NCI-H1092 (cell line): ENCODE measurements around the gene ADAM17.
"Not testable (repeated sequence)": the region's sequence is repeated elsewhere in the genome, so short reads cannot be mapped to it uniquely, and the experiment has no call there.

Experiments used
- DNase-seq: peaks from one replicate; lab custom pipeline; 2025; lab: John Stamatoyannopoulos, UW

ADAM17 gene

DNA sequence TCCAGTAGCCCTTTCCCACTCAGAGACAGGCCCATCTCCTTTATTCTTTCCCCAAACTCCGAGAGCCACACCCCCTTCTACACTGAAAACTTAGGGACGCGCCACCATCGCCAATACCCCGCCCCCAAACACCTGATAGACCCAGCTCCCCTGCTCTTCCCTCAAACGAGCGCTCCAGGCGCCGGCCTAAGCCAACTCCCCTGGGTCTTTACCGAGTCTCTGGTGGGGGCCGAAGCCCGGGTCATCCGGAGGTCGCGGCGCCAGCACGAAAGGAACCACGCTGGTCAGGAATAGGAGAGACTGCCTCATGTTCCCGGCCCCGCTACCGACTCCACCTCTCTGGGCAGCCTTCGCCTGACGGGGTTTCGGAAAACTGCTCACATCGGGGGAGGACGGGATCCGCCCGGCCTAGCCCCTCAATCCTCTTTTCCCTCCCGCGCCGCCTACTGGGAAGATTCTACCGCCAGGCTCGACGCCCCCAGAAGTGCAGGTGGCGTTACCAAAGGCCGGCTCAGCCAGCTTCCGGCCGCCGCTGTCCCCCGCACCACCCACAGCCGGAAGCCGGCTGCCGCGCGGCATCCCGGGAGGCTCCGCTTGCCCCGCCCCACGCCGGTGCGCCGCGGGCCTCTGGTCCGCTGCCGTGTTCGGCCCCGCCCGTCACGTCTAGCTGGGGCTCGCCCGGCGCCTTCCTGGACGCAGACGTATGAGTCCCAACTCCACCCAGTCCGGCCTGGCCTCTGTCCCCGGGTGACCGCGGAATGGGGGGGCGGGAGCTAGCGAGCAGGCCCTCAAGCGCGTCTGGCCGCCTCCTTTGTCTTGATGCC, at the start of gene ADAM17:
ADAM17 (minus strand) TSS at position 534 of the 824 bp plus-strand sequence; CDS start at position 309, 225 bp downstream.
- DNase-seq, result peak; percentile 77

- DNase-seq, result no peak
Observed at GRCh38 chr2:9602412-9602811, 46.8 kb upstream of the ADAM17 start.

DNA sequence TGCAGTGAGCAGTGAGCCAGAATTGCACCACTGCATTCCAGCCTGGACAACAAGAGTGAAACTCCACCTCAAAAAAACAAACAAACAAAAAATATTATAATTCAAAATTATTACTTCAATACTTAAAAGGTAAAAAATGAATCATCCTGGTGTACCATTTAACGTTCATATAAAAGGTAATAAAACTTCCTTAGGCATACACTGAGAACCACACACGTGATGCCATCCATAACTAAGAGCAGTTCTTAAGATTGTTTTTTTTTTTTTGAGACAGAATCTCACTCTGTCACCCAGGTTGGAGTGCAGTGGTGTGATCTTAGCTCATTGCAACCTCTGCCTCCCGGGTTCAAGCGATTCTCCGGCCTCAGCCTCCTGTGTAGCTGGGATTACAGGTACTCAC, 45.8 kb upstream of the ADAM17 start:
- DNase-seq, result no peak

DNA sequence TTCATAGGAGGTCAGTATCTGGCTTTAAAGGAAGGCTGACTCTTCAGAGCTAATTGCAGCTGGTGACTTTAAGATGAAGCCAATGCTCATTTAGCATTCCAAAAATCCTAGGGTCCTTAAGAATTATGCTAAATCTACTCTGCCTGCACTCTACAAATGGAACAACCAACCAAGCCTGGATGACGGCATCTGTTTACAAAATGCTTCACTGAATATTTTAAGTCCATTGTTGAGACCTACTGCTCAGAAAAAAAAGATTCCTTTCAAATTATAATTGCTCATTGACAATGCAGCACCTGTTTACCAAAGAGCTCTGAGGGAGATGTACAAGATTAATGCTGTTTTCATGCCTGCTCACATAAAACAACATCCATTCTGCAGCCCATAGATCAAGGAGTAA, 43.8 kb upstream of the ADAM17 start:
- DNase-seq, result no peak

DNA sequence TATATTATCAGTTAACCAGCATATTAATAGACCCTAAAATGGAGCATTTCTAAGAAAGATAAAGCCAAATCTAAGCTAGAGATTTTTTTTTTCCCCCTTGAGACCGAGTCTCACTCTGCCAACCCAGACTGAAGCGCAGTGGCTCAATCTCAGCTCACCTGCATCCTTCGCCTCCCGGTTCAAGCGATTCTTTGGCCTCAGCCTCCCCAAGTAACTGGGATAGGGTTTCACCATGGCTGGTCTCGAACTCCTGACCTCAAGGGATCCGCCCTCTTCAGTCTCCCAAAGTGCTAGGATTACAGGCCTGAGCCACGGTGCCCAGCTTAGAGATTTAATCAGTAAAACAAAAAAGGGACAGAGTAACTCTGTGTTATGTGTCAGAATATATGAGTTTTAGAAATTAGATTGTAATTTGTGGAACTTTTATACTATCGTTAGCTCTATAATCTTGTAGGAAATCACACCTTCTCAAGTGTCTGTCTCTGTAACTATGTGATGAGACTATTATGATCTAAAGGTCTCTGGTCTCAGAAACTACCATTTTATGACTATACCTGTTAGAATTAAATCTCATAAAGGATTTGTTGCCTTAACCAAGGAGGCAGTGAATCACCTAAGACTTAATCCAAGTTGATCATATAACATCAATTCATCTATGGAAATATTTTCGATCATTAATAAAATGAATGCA, 41.1 kb upstream of the ADAM17 start:
- DNase-seq, result no peak

DNA sequence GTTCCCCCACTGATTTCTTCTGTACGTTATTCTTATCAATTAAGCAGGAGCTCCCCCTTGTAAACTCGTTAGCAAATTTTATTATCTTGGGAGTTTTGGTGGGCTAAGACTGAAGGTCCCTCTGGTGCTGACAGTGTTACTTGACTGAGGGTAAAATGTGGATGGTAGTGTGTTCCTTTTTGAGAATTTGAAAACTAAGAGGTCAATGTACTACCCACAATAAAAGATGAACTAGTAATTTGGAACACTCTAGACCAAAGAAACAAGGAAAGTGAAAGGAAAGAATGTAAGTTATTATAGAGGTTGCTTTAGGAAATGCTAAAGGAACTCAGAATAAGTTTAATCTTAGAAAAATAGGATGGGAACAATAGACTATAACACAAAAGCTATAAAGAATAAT, 40.1 kb upstream of the ADAM17 start:
- DNase-seq, result no peak

- DNase-seq, result not testable (repeated sequence)
Observed at GRCh38 chr2:9595256-9595655, 39.6 kb upstream of the ADAM17 start.

GRCh38 chr2:9594366-9595054, 38.9 kb upstream of the ADAM17 start:
- DNase-seq, result no peak

DNA sequence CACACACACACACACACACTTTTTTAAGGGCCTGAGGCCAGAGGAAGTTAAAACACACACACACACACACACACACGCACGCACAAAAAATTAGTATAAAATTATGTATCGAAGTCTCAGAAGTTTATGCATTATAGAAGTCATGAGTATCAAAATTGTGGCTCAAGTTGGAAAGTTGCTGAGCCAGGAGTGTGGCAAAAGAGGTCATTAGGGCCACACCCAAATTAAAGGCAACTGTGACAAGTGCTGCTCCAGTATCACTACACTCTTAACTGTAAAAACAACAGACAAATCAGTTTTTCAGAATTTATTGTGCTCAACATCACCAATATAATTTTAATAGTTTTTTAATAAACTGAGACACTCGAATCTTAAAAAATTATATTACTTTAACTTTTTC, 38.3 kb upstream of the ADAM17 start:
- no peak for DNase-seq

DNA sequence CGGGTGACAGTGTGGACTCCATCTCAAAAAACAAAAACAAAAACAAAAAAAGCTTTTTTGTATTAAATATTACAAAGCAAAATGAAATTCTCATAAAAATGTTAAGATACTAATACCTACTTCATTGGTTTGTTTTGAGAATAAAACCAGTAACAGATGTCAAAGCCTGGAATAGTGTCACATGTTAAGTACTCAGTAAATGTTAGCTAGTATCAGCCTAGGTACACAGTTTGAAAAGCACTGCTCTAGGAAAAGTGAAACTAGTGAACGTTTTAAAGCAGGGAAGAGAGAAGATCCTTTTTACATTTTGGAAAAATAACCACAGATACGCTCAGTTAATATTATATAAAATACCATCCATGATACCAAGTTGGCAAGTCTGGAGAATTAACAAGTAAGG, 37.1 kb upstream of the ADAM17 start:
- no peak for DNase-seq

DNA sequence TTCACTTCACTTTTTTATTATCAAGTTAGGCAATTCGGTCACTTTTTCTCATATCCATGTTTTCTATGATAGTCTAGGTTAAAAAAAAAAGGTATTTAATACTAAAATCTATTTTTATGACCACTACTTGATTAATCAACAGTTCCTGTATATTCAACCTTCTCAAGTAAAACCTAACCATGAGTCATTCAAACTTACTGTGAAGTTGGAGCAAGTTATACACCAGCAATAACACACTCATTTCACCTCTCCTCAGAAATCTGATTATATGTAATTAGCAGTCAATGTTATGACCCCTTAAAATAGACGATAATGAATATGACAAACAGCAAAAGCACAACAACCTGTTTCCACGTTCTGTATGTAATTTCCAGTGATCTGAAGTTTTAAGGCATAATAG, 35.0 kb upstream of the ADAM17 start:
- no peak for DNase-seq

- DNase-seq, result no peak
Observed at GRCh38 chr2:9586465-9586864, 30.8 kb upstream of the ADAM17 start.

GRCh38 chr2:9585486-9585885, 29.9 kb upstream of the ADAM17 start:
- no peak for DNase-seq

GRCh38 chr2:9584902-9585301, 29.3 kb upstream of the ADAM17 start:
- not testable (repeated sequence) for DNase-seq

GRCh38 chr2:9582624-9583023, 27.0 kb upstream of the ADAM17 start:
- DNase-seq, result no peak

DNA sequence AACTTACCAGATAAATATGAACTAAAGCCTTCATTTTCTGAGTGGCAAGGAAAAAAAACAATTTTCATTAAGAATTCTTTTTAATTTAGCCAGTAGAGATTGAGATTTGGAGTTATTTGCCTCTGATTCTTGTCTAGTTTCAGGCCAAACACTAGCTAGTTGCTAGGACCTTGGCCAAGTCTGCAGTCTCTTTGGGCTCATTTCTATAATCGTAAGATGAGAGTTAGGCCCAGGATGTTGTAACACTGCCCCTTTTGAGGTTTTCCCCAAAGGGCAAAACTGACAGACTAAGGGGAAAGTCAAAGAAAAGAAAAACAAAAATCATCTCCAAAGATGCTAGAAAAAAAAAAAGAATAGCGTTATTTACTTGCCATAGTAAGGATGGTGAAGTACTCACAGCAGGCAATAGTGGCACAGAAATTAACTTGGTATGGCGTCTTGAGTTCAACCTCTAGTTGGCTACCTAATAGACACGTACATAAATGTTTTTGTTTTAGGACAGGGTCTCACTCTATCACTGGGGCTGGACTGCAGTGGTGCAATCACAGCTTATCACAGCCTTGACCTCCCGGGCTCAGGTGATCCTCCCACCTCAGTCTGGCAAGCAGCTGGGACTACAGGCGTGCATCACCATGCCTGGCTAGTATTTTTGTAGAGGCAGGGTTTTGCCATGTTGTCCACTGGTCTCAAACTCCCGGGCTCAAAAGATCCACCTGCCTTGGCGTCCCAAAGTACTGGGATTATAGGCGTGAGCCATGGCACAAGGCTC, 23.0 kb upstream of the ADAM17 start:
- no peak for DNase-seq

DNA sequence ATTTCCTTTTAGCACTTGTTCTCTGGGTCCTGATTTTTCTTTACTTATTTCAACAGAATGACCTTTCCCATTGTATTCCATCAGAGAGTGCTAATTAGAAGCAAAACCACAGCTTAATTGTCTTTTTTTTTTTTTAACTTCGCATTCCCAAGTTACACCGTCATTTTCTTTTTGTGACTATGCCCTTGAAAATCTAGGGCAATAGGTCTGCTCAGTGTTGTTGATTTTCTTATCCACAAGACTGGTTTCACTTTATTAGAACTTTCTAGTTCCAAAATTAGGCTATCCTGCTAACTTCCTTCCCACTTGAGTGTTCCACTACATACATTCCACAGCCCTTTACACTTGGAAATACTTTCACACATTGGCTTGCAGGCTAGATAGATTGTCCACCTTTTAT, 18.7 kb upstream of the ADAM17 start:
- no peak for DNase-seq

DNA sequence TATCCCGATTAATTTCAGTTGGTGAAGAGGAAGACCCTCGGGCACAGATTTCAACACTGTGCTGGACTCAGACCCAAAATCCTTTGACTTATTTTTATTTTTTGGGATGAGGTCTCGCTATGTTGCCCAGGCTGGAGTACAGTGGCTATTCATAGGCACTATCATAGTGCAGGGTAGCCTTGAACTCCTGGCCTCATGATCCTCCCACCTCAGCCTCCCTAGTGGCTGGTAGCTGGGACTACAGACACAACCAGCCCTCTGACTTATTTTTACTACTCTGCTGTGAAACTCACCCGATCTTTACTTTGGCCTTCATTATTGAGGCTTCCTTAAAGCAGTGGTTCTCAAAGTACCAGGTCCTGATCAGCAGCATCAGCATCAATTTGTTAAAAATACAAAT, 18.2 kb upstream of the ADAM17 start:
- DNase-seq, result no peak

DNA sequence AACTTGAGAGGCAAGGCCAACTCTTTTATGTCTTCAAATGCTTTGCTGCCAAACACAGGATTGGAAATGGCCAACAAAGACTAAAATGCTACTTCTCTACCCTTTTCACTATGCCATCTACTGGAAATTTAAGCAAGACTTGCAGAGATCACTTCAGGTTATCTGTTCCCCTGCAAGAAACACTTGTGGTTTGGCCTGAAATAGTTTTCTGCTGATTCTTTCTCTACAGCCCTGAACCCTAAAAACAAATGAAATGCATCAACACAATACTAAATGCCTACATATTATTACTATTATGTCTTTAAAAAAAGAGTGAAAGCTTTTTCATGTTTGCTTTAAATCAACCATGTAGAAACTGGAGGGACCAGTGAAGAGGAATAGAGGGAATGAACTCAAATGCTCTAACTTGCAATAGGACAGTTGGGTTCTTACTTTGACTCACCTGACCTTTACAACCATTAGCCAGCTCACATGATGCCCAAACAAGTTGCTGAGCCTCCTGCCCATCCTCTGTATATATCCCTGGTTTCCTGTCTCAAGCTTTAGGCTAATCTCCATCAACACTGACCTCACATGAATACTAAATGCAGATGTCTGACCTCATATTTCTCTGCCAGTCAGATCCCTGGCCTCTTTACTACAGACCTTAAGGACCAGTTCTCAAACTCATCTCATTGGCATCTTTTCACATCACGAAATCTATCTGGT, 17.5 kb upstream of the ADAM17 start:
- DNase-seq, result no peak

- DNase-seq, result no peak
Observed at GRCh38 chr2:9570182-9571060, 14.8 kb upstream of the ADAM17 start.
